DND-41 (cell line): ENCODE measurements around the gene SERP2.

Source experiments
- EZH2 ChIP-seq: IDR thresholded peaks from 3 replicates; pipeline ENCODE4 v1.6.1; 2012; ENCODE audit warnings: borderline replicate concordance, low read depth, mild to moderate bottlenecking, moderate library complexity, low read length, inconsistent platforms; ENCODE audit not compliant: severe bottlenecking
- TF ChIP-seq, protein P1 (sequence below): IDR thresholded peaks from 2 replicates; pipeline ENCODE4 v1.5.1; 2012; ENCODE audit warnings: borderline replicate concordance, low read length, moderate library complexity, mild to moderate bottlenecking; ENCODE audit not compliant: poor library complexity, severe bottlenecking; ENCODE audit errors: extremely low read depth

DNA sequence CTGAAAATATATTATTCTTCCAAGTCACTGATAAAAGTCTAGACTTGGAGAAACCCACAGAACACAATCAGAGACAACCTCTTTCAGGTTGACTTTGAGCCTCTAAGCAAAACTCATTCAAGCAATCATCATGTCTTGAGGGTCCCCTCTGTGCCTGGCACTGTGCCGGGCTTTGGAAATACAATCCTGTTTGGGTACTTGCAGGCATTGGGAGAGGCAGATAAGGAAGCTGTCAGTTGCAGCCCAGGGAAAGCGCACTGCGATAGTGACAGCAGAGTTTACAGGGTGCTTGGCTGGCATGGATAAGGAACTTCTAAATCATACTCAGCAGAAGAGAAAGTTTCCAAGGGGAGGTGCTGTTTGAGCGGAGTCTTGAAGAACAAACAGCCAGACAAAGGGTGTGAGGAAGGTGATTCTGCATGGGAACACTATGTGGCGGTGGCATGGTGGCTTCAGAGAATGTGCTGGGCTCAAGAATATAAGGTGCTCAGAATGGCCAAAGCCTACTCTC, 9.1 kb downstream of the SERP2 start:
- TF ChIP-seq EZH2: no peak
- TF ChIP-seq, protein P1, sequence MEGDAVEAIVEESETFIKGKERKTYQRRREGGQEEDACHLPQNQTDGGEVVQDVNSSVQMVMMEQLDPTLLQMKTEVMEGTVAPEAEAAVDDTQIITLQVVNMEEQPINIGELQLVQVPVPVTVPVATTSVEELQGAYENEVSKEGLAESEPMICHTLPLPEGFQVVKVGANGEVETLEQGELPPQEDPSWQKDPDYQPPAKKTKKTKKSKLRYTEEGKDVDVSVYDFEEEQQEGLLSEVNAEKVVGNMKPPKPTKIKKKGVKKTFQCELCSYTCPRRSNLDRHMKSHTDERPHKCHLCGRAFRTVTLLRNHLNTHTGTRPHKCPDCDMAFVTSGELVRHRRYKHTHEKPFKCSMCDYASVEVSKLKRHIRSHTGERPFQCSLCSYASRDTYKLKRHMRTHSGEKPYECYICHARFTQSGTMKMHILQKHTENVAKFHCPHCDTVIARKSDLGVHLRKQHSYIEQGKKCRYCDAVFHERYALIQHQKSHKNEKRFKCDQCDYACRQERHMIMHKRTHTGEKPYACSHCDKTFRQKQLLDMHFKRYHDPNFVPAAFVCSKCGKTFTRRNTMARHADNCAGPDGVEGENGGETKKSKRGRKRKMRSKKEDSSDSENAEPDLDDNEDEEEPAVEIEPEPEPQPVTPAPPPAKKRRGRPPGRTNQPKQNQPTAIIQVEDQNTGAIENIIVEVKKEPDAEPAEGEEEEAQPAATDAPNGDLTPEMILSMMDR: no peak
